Dendritic cell treated with granulocyte-macrophage colony-stimulating factor and Interleukin-4, amounts not matched to agents 40 ng/mL and 50 ng/mL, for 4 days (primary cell): ENCODE measurements around the gene NOXO1.

Source experiments
- H3K27ac Mint-ChIP-seq: one replicate; pipeline ENCODE4 v1.8.0; 2022; ENCODE audit warnings: mild to moderate bottlenecking, mixed read lengths
- H3K27me3 Mint-ChIP-seq: one replicate; pipeline ENCODE4 v1.8.0; 2022; ENCODE audit warnings: mild to moderate bottlenecking, mixed read lengths
- H3K36me3 Mint-ChIP-seq: one replicate; pipeline ENCODE4 v1.8.0; 2022; ENCODE audit warnings: low read depth, mixed read lengths
- H3K4me1 Mint-ChIP-seq: one replicate; pipeline ENCODE4 v1.8.0; 2022; ENCODE audit warnings: low read depth, mixed read lengths
- H3K4me3 Mint-ChIP-seq: one replicate; pipeline ENCODE4 v1.8.0; 2022; ENCODE audit warnings: mild to moderate bottlenecking, moderate library complexity, mixed read lengths
- H3K9me3 Mint-ChIP-seq: one replicate; pipeline ENCODE4 v1.8.0; 2022; ENCODE audit warnings: mixed read lengths
- intact Hi-C: fragments of 100-400 bp; cut with micrococcal nuclease; formaldehyde crosslinking; loops from one replicate; pipeline ENCODE4 v1.15.0; 2022

The NOXO1 gene

GRCh38 chr16:1997494-1998359, 16.5 kb upstream of the NOXO1 start:
- Mint-ChIP-seq H3K27ac (no peak overlapping the region), H3K36me3 (peaks cover 65% of the 10 kb centered on the region), H3K4me1 (peaks cover 12% of the 10 kb centered on the region), H3K27me3 (peaks cover 9% of the 10 kb centered on the region), H3K4me3 (no peak overlapping the region), H3K9me3 (no peaks in the 10 kb centered on the region)
- intact Hi-C loops = no loop called here

- Mint-ChIP-seq H3K4me3 (no peak overlapping the region), H3K36me3 (peaks cover 25% of the 10 kb centered on the region), H3K27me3 (peaks cover 38% of the 10 kb centered on the region), H3K9me3 (no peaks in the 10 kb centered on the region), H3K27ac (peak overlapping the region; percentile 32), H3K4me1 (peaks cover 15% of the 10 kb centered on the region)
- intact Hi-C loops = no loop called here
Measured at GRCh38 chr16:1993731-1994131, 12.5 kb upstream of the NOXO1 start.

GRCh38 chr16:1992704-1993317, 11.5 kb upstream of the NOXO1 start:
- H3K27me3 Mint-ChIP-seq = peaks cover 45% of the 10 kb centered on the region
- peaks cover 15% of the 10 kb centered on the region for H3K4me1 Mint-ChIP-seq
- H3K9me3 Mint-ChIP-seq = no peaks in the 10 kb centered on the region
- peak overlapping the region; percentile 32 for H3K27ac Mint-ChIP-seq
- intact Hi-C loops = no loop called here
- H3K36me3 Mint-ChIP-seq = peaks cover 17% of the 10 kb centered on the region
- H3K4me3 Mint-ChIP-seq = no peak overlapping the region

- Mint-ChIP-seq H3K27me3 (peaks cover 48% of the 10 kb centered on the region), H3K36me3 (peaks cover 17% of the 10 kb centered on the region), H3K9me3 (no peaks in the 10 kb centered on the region), H3K27ac (peak overlapping the region; percentile 69), H3K4me3 (peak overlapping the region; percentile 66), H3K4me1 (peaks cover 15% of the 10 kb centered on the region)
- intact Hi-C loops = no loop called here
Measured at GRCh38 chr16:1991948-1992703, 10.9 kb upstream of the NOXO1 start.

GRCh38 chr16:1991588-1991947, 10.3 kb upstream of the NOXO1 start:
- intact Hi-C loops = no loop called here
- peak overlapping the region; percentile 69 for H3K27ac Mint-ChIP-seq
- H3K9me3 Mint-ChIP-seq = no peaks in the 10 kb centered on the region
- H3K36me3 Mint-ChIP-seq = peaks cover 17% of the 10 kb centered on the region
- H3K4me3 Mint-ChIP-seq = peak overlapping the region; percentile 66
- H3K4me1 Mint-ChIP-seq = peaks cover 20% of the 10 kb centered on the region
- peaks cover 51% of the 10 kb centered on the region for H3K27me3 Mint-ChIP-seq

- H3K9me3 Mint-ChIP-seq = no peaks in the 10 kb centered on the region
- H3K36me3 Mint-ChIP-seq = peaks cover 18% of the 10 kb centered on the region
- intact Hi-C loops = no loop called here
- peaks cover 24% of the 10 kb centered on the region for H3K4me1 Mint-ChIP-seq
- H3K4me3 Mint-ChIP-seq = peak overlapping the region; percentile 66
- peak overlapping the region; percentile 69 for H3K27ac Mint-ChIP-seq
- H3K27me3 Mint-ChIP-seq = peaks cover 52% of the 10 kb centered on the region
Measured at GRCh38 chr16:1991135-1991551, 9.9 kb upstream of the NOXO1 start.

GRCh38 chr16:1990351-1991134, 9.3 kb upstream of the NOXO1 start:
- Mint-ChIP-seq H3K36me3 (peaks cover 24% of the 10 kb centered on the region), H3K4me3 (peak overlapping the region; percentile 40), H3K27me3 (peaks cover 52% of the 10 kb centered on the region), H3K9me3 (no peaks in the 10 kb centered on the region), H3K27ac (peak overlapping the region; percentile 43), H3K4me1 (peaks cover 29% of the 10 kb centered on the region)
- intact Hi-C loops = no loop called here

- intact Hi-C loops = no loop called here
- peak overlapping the region; percentile 40 for H3K4me3 Mint-ChIP-seq
- H3K36me3 Mint-ChIP-seq = peaks cover 29% of the 10 kb centered on the region
- no peaks in the 10 kb centered on the region for H3K9me3 Mint-ChIP-seq
- no peak overlapping the region for H3K27ac Mint-ChIP-seq
- H3K4me1 Mint-ChIP-seq = peaks cover 34% of the 10 kb centered on the region
- H3K27me3 Mint-ChIP-seq = peaks cover 52% of the 10 kb centered on the region
Measured at GRCh38 chr16:1990101-1990350, 8.8 kb upstream of the NOXO1 start.

GRCh38 chr16:1989209-1990100, 8.2 kb upstream of the NOXO1 start, which contains the start of gene SYNGR3:
Gene SYNGR3, plus strand, starts transcription at chr16:1989970. Its CDS starts 133 bp downstream, at chr16:1990103.
- H3K9me3 Mint-ChIP-seq = no peaks in the 10 kb centered on the region
- peaks cover 29% of the 10 kb centered on the region for H3K36me3 Mint-ChIP-seq
- H3K27ac Mint-ChIP-seq = peak within 1 kb of the TSS; percentile 43
- intact Hi-C loops = no loop called here
- H3K4me3 Mint-ChIP-seq = peak within 1 kb of the TSS; percentile 40
- peaks cover 52% of the 10 kb centered on the region for H3K27me3 Mint-ChIP-seq
- H3K4me1 Mint-ChIP-seq = peaks cover 40% of the 10 kb centered on the region

GRCh38 chr16:1987198-1987597, 5.9 kb upstream of the NOXO1 start:
- Mint-ChIP-seq H3K9me3 (no peaks in the 10 kb centered on the region), H3K36me3 (peaks cover 29% of the 10 kb centered on the region), H3K4me3 (no peak overlapping the region), H3K27ac (no peak overlapping the region), H3K27me3 (peaks cover 58% of the 10 kb centered on the region), H3K4me1 (peaks cover 52% of the 10 kb centered on the region)
- intact Hi-C loops = no loop called here

- Mint-ChIP-seq H3K36me3 (peaks cover 29% of the 10 kb centered on the region), H3K4me3 (peak overlapping the region; percentile 79), H3K27ac (no peak overlapping the region), H3K27me3 (peaks cover 60% of the 10 kb centered on the region), H3K4me1 (peaks cover 41% of the 10 kb centered on the region), H3K9me3 (no peaks in the 10 kb centered on the region)
- intact Hi-C loops = no loop called here
Measured at GRCh38 chr16:1985466-1986150, 4.3 kb upstream of the NOXO1 start.

- peak overlapping the region; percentile 79 for H3K4me3 Mint-ChIP-seq
- intact Hi-C loops = no loop called here
- peaks cover 29% of the 10 kb centered on the region for H3K36me3 Mint-ChIP-seq
- H3K9me3 Mint-ChIP-seq = no peaks in the 10 kb centered on the region
- peaks cover 37% of the 10 kb centered on the region for H3K4me1 Mint-ChIP-seq
- H3K27ac Mint-ChIP-seq = peak overlapping the region; percentile 73
- peaks cover 64% of the 10 kb centered on the region for H3K27me3 Mint-ChIP-seq
Measured at GRCh38 chr16:1984347-1985225, 3.3 kb upstream of the NOXO1 start.
